ENCODE data around the gene NXNL1. TPM values are rescaled to one million over a fixed set of nuclear protein-coding genes. Genes with fewer than 3 reads are reported as not detected.

NXNL1 gene
- total RNA-seq, 1 experiment from 2014 or later = not detected

DNA sequence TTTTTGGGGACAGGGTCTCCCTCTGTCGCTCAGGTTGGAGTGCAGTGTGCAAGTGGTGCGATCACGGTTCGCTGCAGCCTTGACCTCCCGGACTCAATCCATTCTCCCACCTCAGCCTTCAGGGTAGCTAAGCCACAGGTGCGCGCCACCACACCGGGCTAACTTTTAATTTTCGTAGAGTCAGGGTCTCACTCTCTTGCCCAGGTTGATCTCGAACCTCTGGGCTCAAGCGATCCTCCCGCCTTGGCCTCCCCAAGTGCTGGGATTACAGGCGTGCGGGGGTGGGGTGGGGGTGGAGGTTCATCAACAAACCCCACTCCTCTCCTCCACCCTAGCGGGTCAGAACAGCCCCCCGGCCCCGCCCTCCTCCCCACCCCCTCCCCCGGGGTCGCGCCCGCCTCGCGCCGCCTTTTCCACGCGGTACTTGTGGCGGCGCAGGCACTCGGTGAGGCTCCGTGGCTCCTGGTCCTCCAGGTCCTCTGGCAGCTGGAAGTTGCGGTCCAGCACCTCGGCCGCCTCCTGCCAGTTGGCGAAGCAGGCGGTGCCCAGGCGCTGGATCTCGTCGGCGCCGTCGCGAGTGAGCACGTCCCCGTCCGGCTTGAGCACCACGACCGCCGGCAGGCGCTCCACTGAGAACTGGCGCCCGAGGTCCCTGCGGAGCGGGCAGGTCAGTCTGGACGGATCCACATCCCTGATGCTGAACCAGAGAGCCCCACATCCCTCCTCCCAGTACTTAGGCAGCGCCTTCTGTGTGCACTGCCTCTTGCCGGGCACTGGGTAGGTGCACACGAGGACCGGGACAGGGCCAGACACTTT lies 5.2 kb downstream of the NXNL1 start:
- H3K79me2 ChIP-seq (ENCODE audit: low read length) = no peaks in the 10 kb centered on the region
- H3K9me3 ChIP-seq (ENCODE audit: low read length) = no peaks in the 10 kb centered on the region
- H2AFZ ChIP-seq (ENCODE audit: low read length) = no peak overlapping the region
- H3K4me3 ChIP-seq (ENCODE audit: low read length) = no peak overlapping the region
- H3K9me2 ChIP-seq (replicated peaks; ENCODE audit: insufficient read depth, low read length) = no peaks in the 10 kb centered on the region
- H3K36me3 ChIP-seq (ENCODE audit: insufficient read depth, low read length) = no peaks in the 10 kb centered on the region
- no peak overlapping the region for H3K27ac ChIP-seq (ENCODE audit: low read length)
- no peaks in the 10 kb centered on the region for H3K27me3 ChIP-seq (ENCODE audit: low read length)
- H3K4me2 ChIP-seq (ENCODE audit: low read depth, low read length, poor library complexity, severe bottlenecking) = no peak overlapping the region
- H4K20me1 ChIP-seq (ENCODE audit: insufficient read depth, low read depth, low read length) = no peaks in the 10 kb centered on the region
- DNase-seq = no peak
- H3K9ac ChIP-seq (ENCODE audit: low read length) = no peak overlapping the region
- H3K4me1 ChIP-seq (ENCODE audit: low read length) = no peaks in the 10 kb centered on the region

DNA sequence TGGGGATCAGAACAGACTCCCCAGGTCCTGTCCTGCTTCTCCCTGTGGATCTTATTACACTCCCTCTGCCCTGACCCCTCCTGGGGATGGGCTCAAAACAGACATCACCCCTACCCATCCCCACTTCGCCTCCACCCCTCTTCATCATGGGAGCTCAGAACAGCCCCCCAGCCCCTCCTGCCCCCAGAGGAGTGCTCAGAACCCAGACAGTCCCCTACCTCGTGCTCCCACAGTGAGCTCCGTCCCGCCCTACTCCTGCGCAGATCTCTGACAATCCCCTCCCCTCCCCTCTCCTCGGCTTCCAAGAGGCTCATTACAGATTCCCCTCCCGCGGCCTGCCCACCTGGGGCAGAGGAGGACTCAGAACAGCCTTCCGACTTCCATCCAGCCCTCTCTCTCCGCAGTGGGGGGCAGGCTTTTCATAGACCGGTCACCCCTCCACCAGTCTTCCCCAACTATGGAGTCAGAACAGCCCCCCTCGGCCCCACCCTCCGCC lies 6.1 kb downstream of the NXNL1 start:
- H2AFZ ChIP-seq (ENCODE audit: low read length) = no peak overlapping the region
- H3K4me1 ChIP-seq (ENCODE audit: low read length) = no peaks in the 10 kb centered on the region
- no peaks in the 10 kb centered on the region for H3K27me3 ChIP-seq (ENCODE audit: low read length)
- no peaks in the 10 kb centered on the region for H3K9me2 ChIP-seq (replicated peaks; ENCODE audit: insufficient read depth, low read length)
- H3K4me3 ChIP-seq (ENCODE audit: low read length) = no peak overlapping the region
- no peaks in the 10 kb centered on the region for H3K9me3 ChIP-seq (ENCODE audit: low read length)
- H3K36me3 ChIP-seq (ENCODE audit: insufficient read depth, low read length) = no peaks in the 10 kb centered on the region
- H3K9ac ChIP-seq (ENCODE audit: low read length) = no peak overlapping the region
- H3K27ac ChIP-seq (ENCODE audit: low read length) = no peak overlapping the region
- no peaks in the 10 kb centered on the region for H3K79me2 ChIP-seq (ENCODE audit: low read length)
- H3K4me2 ChIP-seq (ENCODE audit: low read depth, low read length, poor library complexity, severe bottlenecking) = no peak overlapping the region
- H4K20me1 ChIP-seq (ENCODE audit: insufficient read depth, low read depth, low read length) = no peaks in the 10 kb centered on the region
- no peak for DNase-seq

DNA sequence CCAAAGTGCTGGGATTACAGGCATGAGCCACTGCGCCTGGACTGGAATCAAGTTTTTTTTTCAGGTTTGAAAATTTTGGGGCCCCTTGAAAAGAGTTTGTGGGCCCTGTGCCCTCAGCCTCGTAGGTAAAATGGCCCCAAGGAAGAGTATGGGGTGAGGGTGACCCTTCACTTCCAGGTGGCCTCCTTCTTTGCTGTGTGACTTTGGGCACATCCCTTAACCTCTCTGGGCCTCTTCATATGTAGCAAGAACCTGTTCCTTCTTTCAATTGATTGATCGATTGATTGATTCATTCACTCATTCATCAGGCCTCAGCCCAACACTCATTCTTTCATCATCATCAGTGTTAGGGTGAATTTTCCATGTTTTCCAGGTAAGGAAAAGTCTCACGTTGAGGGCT lies 8.9 kb downstream of the NXNL1 start:
- no peaks in the 10 kb centered on the region for H3K9me2 ChIP-seq (replicated peaks; ENCODE audit: insufficient read depth, low read length)
- no peaks in the 10 kb centered on the region for H3K79me2 ChIP-seq (ENCODE audit: low read length)
- H3K9me3 ChIP-seq (ENCODE audit: low read length) = no peaks in the 10 kb centered on the region
- H3K27me3 ChIP-seq (ENCODE audit: low read length) = no peaks in the 10 kb centered on the region
- no peak for DNase-seq
- H3K4me2 ChIP-seq (ENCODE audit: low read depth, low read length, poor library complexity, severe bottlenecking) = no peak overlapping the region
- no peak overlapping the region for H3K27ac ChIP-seq (ENCODE audit: low read length)
- H3K4me1 ChIP-seq (ENCODE audit: low read length) = no peaks in the 10 kb centered on the region
- H4K20me1 ChIP-seq (ENCODE audit: insufficient read depth, low read depth, low read length) = no peaks in the 10 kb centered on the region
- no peak overlapping the region for H2AFZ ChIP-seq (ENCODE audit: low read length)
- H3K36me3 ChIP-seq (ENCODE audit: insufficient read depth, low read length) = no peaks in the 10 kb centered on the region
- H3K9ac ChIP-seq (ENCODE audit: low read length) = no peak overlapping the region
- no peak overlapping the region for H3K4me3 ChIP-seq (ENCODE audit: low read length)

DNA sequence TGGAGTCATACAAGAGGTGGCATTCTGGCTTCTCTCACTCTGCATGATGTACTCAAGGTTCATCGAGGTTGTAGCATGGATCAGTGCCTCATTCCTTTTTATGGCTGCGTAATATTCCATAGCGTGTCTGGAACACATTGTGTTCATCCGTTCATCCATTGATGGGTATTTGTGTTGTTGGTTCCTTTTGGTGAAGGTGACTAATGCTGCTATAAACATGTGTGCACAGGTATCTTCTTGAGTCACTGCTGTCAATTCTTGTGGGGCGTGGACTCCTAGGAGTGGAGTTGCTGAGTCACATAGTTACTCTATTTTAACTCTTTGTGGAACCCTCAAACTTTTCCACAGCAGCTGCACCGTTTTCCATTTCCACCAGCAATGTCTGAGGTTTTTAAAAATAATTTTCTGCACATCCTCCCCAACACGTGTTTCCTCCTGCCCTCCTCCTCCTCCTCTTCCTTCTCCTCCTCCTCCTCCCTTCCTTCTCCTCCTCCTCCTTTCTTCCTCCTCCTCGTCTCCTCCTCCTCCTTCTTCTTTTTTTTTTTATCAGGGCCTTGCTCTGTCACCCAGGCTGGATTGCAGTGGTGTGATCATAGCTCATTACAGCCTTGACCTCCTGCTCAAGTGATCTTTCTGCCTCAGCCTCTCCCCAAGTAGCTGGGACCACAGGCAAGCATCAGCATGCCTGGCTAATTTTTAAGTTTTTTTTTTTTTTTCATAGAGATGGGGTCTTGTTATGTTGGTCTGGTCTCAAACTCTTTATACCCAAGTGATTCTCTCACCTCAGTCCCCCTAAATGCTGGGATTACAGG lies 10.3 kb downstream of the NXNL1 start:
- Histone ChIP-seq H3K4me2 (ENCODE audit: low read depth, low read length, poor library complexity, severe bottlenecking) (no peak overlapping the region), H3K9me3 (ENCODE audit: low read length) (no peaks in the 10 kb centered on the region), H3K79me2 (ENCODE audit: low read length) (no peaks in the 10 kb centered on the region), H3K9ac (ENCODE audit: low read length) (no peak overlapping the region), H2AFZ (ENCODE audit: low read length) (no peak overlapping the region), H3K4me3 (ENCODE audit: low read length) (no peak overlapping the region), H3K27me3 (ENCODE audit: low read length) (no peaks in the 10 kb centered on the region), H3K9me2 (replicated peaks; ENCODE audit: insufficient read depth, low read length) (no peaks in the 10 kb centered on the region), H4K20me1 (ENCODE audit: insufficient read depth, low read depth, low read length) (no peaks in the 10 kb centered on the region), H3K4me1 (ENCODE audit: low read length) (no peaks in the 10 kb centered on the region), H3K27ac (ENCODE audit: low read length) (no peak overlapping the region), H3K36me3 (ENCODE audit: insufficient read depth, low read length) (no peaks in the 10 kb centered on the region)
- DNase-seq = no peak

DNA sequence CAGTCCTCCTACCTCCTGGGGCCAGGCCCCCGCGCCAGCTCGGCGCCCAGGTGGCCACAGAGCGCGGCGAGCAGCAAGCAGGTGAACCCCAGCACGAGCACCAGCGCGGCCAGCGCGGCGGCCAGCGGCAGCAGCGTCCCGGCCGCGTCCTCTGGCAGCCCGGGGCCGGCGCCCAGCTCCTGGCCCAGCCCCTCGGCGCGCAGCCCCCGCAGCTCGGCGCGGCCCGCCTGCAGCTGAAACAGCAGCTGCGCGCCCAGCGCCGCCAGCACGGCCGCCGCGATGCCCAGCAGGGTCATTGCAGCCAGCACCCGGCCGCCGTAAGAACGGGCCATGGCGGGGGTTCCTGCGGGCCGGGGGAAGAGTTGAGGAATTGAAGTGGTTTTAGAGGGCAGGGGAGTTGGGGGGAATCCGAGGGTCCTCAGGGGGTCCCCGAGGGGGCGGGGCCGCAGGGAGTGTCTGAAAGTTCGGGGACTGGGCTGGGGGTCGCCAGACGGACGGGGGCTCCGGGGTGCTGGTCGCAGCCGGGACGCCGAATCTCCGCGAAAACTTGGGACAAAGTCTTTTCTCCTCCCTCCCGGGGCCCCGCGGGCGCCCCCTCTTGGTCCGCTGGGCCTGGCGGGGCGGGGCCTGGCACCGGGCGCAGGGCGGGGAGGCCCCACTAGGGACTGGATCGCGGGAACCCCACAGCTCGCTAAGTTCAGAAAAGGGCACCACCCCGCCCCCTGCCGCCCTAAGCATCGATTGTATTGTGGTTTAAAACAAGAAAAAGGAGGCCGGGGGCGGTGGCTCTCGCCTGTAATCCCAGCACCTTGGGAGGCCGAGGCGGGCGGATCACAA lies 12.4 kb downstream of the NXNL1 start, which contains the start of gene TMEM221:
TMEM221 (minus strand) TSS at position 538 of the 837 bp plus-strand sequence; CDS start at position 332, 206 bp downstream.
- Histone ChIP-seq H4K20me1 (ENCODE audit: insufficient read depth, low read depth, low read length) (no peaks in the 10 kb centered on the region), H3K9me3 (ENCODE audit: low read length) (no peaks in the 10 kb centered on the region), H3K4me2 (ENCODE audit: low read depth, low read length, poor library complexity, severe bottlenecking) (no peak within 1 kb of the TSS), H3K9me2 (replicated peaks; ENCODE audit: insufficient read depth, low read length) (no peaks in the 10 kb centered on the region), H2AFZ (ENCODE audit: low read length) (no peak within 1 kb of the TSS), H3K36me3 (ENCODE audit: insufficient read depth, low read length) (no peaks in the 10 kb centered on the region), H3K9ac (ENCODE audit: low read length) (no peak within 1 kb of the TSS), H3K79me2 (ENCODE audit: low read length) (no peaks in the 10 kb centered on the region), H3K4me3 (ENCODE audit: low read length) (no peak within 1 kb of the TSS), H3K27me3 (ENCODE audit: low read length) (no peaks in the 10 kb centered on the region), H3K27ac (ENCODE audit: low read length) (no peak within 1 kb of the TSS), H3K4me1 (ENCODE audit: low read length) (no peaks in the 10 kb centered on the region)
- peak; percentile 68 for DNase-seq

DNA sequence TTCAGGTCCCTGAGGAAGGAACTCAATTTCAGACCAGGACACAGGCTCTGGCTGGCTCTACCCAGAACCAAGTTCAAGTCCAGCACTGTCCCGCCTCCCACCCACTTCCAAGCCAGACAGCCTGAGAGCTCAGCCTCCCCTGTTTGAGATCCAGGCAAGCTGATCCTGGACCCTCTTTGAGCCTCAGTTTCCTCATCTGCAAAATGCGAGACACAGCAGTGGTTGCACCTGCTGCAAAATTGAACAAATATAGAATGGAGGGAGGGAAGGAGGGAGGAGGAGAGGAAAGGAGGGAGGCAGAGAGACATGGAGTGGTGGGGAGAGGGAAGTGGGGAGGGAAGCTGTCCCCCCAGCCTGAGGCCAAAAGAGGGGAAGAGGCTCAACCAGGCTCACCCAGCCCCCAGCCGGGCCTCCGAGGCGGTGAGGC lies 13.0 kb downstream of the NXNL1 start:
- H3K9me3 ChIP-seq (ENCODE audit: low read length) = no peaks in the 10 kb centered on the region
- H2AFZ ChIP-seq (ENCODE audit: low read length) = no peak overlapping the region
- no peak overlapping the region for H3K9ac ChIP-seq (ENCODE audit: low read length)
- no peaks in the 10 kb centered on the region for H3K4me1 ChIP-seq (ENCODE audit: low read length)
- no peaks in the 10 kb centered on the region for H4K20me1 ChIP-seq (ENCODE audit: insufficient read depth, low read depth, low read length)
- no peak overlapping the region for H3K4me3 ChIP-seq (ENCODE audit: low read length)
- DNase-seq = no peak
- H3K36me3 ChIP-seq (ENCODE audit: insufficient read depth, low read length) = no peaks in the 10 kb centered on the region
- no peaks in the 10 kb centered on the region for H3K9me2 ChIP-seq (replicated peaks; ENCODE audit: insufficient read depth, low read length)
- H3K27me3 ChIP-seq (ENCODE audit: low read length) = no peaks in the 10 kb centered on the region
- H3K79me2 ChIP-seq (ENCODE audit: low read length) = no peaks in the 10 kb centered on the region
- no peak overlapping the region for H3K4me2 ChIP-seq (ENCODE audit: low read depth, low read length, poor library complexity, severe bottlenecking)
- H3K27ac ChIP-seq (ENCODE audit: low read length) = no peak overlapping the region

DNA sequence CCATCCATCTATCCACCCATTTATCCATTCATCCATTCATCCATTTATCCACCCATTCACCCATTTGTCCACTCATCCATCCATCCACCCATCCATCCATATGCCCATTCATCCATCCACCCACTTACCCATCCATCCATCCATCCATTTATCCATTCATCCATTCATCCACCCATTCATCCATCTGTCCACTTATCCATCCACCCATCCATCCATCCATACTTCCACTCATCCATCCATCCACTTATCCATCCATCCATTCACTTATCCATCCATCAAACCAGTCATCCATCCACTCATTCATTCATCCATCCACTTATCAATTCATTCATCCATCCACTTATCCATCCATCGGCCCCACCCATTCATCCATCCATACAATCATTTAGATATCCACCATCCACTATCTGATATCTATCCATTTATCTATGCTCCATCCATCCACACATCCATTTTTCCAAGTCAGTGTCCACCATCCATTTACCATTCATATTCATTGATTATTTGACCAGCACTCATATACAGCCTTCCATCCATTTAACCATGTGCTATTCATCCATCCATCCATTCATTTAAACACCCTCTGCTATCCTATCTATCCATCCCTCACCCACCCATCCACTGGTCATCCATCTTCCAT lies 15.1 kb downstream of the NXNL1 start:
- no peaks in the 10 kb centered on the region for H4K20me1 ChIP-seq (ENCODE audit: insufficient read depth, low read depth, low read length)
- no peaks in the 10 kb centered on the region for H3K4me1 ChIP-seq (ENCODE audit: low read length)
- H3K79me2 ChIP-seq (ENCODE audit: low read length) = no peaks in the 10 kb centered on the region
- no peak for DNase-seq
- H3K36me3 ChIP-seq (ENCODE audit: insufficient read depth, low read length) = no peaks in the 10 kb centered on the region
- H3K27me3 ChIP-seq (ENCODE audit: low read length) = no peaks in the 10 kb centered on the region
- H3K4me2 ChIP-seq (ENCODE audit: low read depth, low read length, poor library complexity, severe bottlenecking) = no peak overlapping the region
- no peak overlapping the region for H3K4me3 ChIP-seq (ENCODE audit: low read length)
- H3K9me3 ChIP-seq (ENCODE audit: low read length) = peaks cover 3% of the 10 kb centered on the region; the same call in 1 of the 2 replicates
- no peaks in the 10 kb centered on the region for H3K9me2 ChIP-seq (replicated peaks; ENCODE audit: insufficient read depth, low read length)
- no peak overlapping the region for H3K27ac ChIP-seq (ENCODE audit: low read length)
- no peak overlapping the region for H3K9ac ChIP-seq (ENCODE audit: low read length)
- H2AFZ ChIP-seq (ENCODE audit: low read length) = no peak overlapping the region
